Endothelial cell of umbilical vein (primary cell): Measurements from ENCODE around the gene CDK12. TPM values are rescaled to one million over a fixed set of nuclear protein-coding genes. Genes with fewer than 3 reads are reported as not detected.

Experiments
- BruUV-seq: library from RNA; stranded (reverse); fragments of 400-500 nt; replicated peaks from 2 replicates; lab custom pipeline; 2021; lab: Mats Ljungman, UMichigan
- CTCF ChIA-PET: fragments of 300-600, 350-600 bp; sonication (Branson Sonifier 250); formaldehyde crosslinking; loops from one replicate; lab custom pipeline; 2021; ENCODE audit warnings: antibody characterized with exemption, inconsistent platforms; lab: Charles Lee
- POLR2A ChIA-PET: fragments of 300-600, 350-600 bp; sonication (Branson Sonifier 250); formaldehyde crosslinking; loops from one replicate; lab custom pipeline; 2021; ENCODE audit warnings: antibody characterized with exemption, inconsistent platforms; lab: Charles Lee
- DNase-seq: peaks from one replicate; pipeline ENCODE4 v3.0.0-alpha.2; 2011; ENCODE audit warnings: low read depth, low spot score
- FAIRE-seq: peaks from 2 replicates; lab custom pipeline; 2011; peaks lifted over from hg19 to GRCh38; lab: Jason Lieb, UNC
- H2AFZ ChIP-seq: 2 replicates; pipeline ENCODE4 v1.6.0; 2012; ENCODE audit warnings: low read depth, low read length, control low read depth, inconsistent platforms
- H3K27ac ChIP-seq: 2 replicates; pipeline ENCODE4 v1.5.1; 2011; ENCODE audit warnings: low read depth, mild to moderate bottlenecking, control low read depth, low read length, moderate library complexity; ENCODE audit not compliant: insufficient read depth
- H3K27me3 ChIP-seq, 2 experiments: 2 replicates each; pipeline versions ENCODE4 v1.6.0 to v1.6.1; 2011; ENCODE audit warnings: low read length in 2 of 2, mixed read lengths in 1 of 2; ENCODE audit not compliant: control insufficient read depth in 2 of 2, insufficient read depth in 2 of 2
- H3K36me3 ChIP-seq, 2 experiments: 2 replicates in 1 of 2; 3 replicates in 1 of 2; pipeline ENCODE4 v1.5.1; 2011; ENCODE audit warnings: low read length in 2 of 2, mild to moderate bottlenecking in 1 of 2, moderate library complexity in 1 of 2; ENCODE audit not compliant: control insufficient read depth in 2 of 2, insufficient read depth in 2 of 2; ENCODE audit errors: extremely low read depth in 1 of 2
- H3K4me1 ChIP-seq: 3 replicates; pipeline ENCODE4 v1.5.1; 2011; ENCODE audit warnings: mild to moderate bottlenecking, low read length; ENCODE audit not compliant: control insufficient read depth, insufficient read depth; ENCODE audit errors: extremely low read depth
- H3K4me2 ChIP-seq: 2 replicates; pipeline ENCODE4 v1.6.1; 2011; ENCODE audit warnings: low read length, control low read depth, mixed read lengths; ENCODE audit not compliant: insufficient read depth
- H3K4me3 ChIP-seq, 3 experiments: fragments of 200-600 bp in 1 of 3; sonication (generic), shearing (Covaris generic) in 1 of 3; replicated peaks in 1 of 3; 2 replicates each; pipeline ENCODE4 v1.5.1; 2011 to 2016; ENCODE audit warnings: control low read depth in 3 of 3, low read length in 3 of 3, mild to moderate bottlenecking in 2 of 3, inconsistent platforms in 1 of 3, low read depth in 1 of 3, moderate library complexity in 1 of 3; ENCODE audit not compliant: insufficient read depth in 1 of 3
- H3K79me2 ChIP-seq: 2 replicates; pipeline ENCODE4 v1.6.0; 2012; ENCODE audit warnings: low read length, inconsistent platforms; ENCODE audit not compliant: control insufficient read depth, insufficient read depth
- H3K9ac ChIP-seq: replicated peaks from 2 replicates; pipeline ENCODE3; 2011; ENCODE audit warnings: low read length, control low read depth; ENCODE audit not compliant: insufficient read depth; ENCODE audit errors: extremely low read depth
- H3K9me1 ChIP-seq: replicated peaks from 3 replicates; pipeline ENCODE4 v1.6.0; 2011; ENCODE audit warnings: mild to moderate bottlenecking, low read length; ENCODE audit not compliant: control insufficient read depth, insufficient read depth; ENCODE audit errors: extremely low read depth
- H3K9me3 ChIP-seq: replicated peaks from 2 replicates; pipeline ENCODE4 v1.5.1; 2012; ENCODE audit warnings: low read length, inconsistent platforms; ENCODE audit not compliant: control insufficient read depth, insufficient read depth
- H4K20me1 ChIP-seq: replicated peaks from 2 replicates; pipeline ENCODE3; 2011; ENCODE audit warnings: mild to moderate bottlenecking, low read length; ENCODE audit not compliant: control insufficient read depth, insufficient read depth; ENCODE audit errors: extremely low read depth
- EZH2 ChIP-seq: IDR thresholded peaks from 2 replicates; pipeline ENCODE4 v1.6.1; 2012; ENCODE audit warnings: borderline replicate concordance, low read depth, mild to moderate bottlenecking, moderate library complexity, low read length, inconsistent platforms; ENCODE audit not compliant: severe bottlenecking
- JUN ChIP-seq: IDR thresholded peaks from 2 replicates; pipeline ENCODE4 v1.6.1; 2011; ENCODE audit warnings: borderline replicate concordance, low read depth; ENCODE audit not compliant: insufficient read length, insufficient read depth
- MYC ChIP-seq: IDR thresholded peaks from one replicate; pipeline ENCODE4 v1.6.1; 2011; ENCODE audit warnings: mild to moderate bottlenecking, low read depth, low read length
- POLR2A ChIP-seq: IDR thresholded peaks from 2 replicates; pipeline ENCODE4 v1.6.1; 2012; ENCODE audit warnings: low read depth, mild to moderate bottlenecking, control low read depth, low read length
- dilution Hi-C: fragments of 300-500 bp; cut with MboI; formaldehyde crosslinking; loops from one replicate; pipeline ENCODE4 v1.15.0; 2019; ENCODE audit warnings: low sequenced_read_pairs; ENCODE audit not compliant: extremely low pct_ligation_motif_present
- intact Hi-C: fragments of 100-400 bp; cut with micrococcal nuclease; formaldehyde crosslinking; loops from one replicate; pipeline ENCODE4 v1.10.0; 2022
- polyA plus RNA-seq, 4 experiments: library from polyadenylated mRNA; depleted of rRNA in 3 of 4; stranded (reverse) in 3 of 4; unstranded in 1 of 4; fragments of >200 nt; gene quantifications; 2 replicates each; pipeline versions ENCODE4 v1.2.1 to v1.2.3, GENCODE V29; 2011 to 2012; ENCODE audit warnings: missing spikeins in 1 of 4
- total RNA-seq: library from RNA; stranded (reverse); gene quantifications from 2 replicates; pipeline ENCODE4 v1.2.3, GENCODE V29; 2021
- TF ChIP-seq, protein P1 (sequence below), 2 donors: IDR thresholded peaks; 1 replicate in 1 of 2; 2 replicates in 1 of 2; pipeline ENCODE4 v1.5.1; 2011; ENCODE audit warnings: low read length in 2 of 2, mild to moderate bottlenecking in 2 of 2, moderate library complexity in 2 of 2, control low read depth in 1 of 2, inconsistent platforms in 1 of 2, low read depth in 1 of 2; ENCODE audit not compliant: insufficient read depth in 1 of 2; ENCODE audit errors: extremely low read depth in 1 of 2
- TF ChIP-seq, protein P2 (sequence below): IDR thresholded peaks from 2 replicates; pipeline ENCODE4 v1.6.1; 2011; ENCODE audit not compliant: insufficient read depth, insufficient read length

The CDK12 gene
- total and polyA plus RNA-seq, 2 donors (not counting 3 experiments of a cell fraction or from before 2014, with no cell fraction given) = 14.2 to 55.4 TPM

DNA sequence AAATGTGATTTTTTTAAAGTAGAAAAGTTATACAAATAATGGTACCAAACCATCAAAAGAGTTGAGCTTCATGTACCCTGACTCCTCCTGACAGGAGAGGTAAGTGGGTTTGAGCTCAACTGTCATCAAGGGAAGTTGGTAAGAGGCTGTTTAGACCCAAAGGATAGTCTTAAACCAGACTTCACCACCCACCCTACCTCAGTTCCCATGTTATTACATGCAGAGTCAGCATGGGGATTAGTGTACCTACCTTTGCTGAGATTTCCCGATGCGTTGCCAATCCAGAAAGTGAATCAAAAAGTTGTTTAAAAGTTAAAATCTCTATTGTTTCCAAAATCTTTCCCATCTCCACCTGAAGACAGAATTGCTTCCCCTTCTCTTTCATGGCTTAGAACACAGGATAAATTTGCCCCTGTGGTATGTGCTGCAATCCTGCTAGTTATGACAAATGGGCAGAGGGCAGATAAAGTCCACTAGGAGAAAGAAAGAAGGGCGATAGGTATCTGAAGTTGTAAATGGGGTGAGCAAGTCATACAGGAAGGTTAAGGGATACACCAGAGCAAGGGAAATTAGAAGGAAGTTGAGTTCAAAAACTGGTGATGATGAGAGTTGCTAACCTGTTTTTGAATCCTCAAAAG lies 73.6 kb downstream of the CDK12 start:
- Histone ChIP-seq H4K20me1 (no peaks in the 10 kb centered on the region), H3K79me2 (no peaks in the 10 kb centered on the region), H3K4me3 (no peak overlapping the region), H3K4me2 (no peak overlapping the region), H3K9ac (no peak overlapping the region), H3K36me3 (peaks cover 5 to 11% of the 10 kb centered on the region in 2 experiments), H3K27ac (no peak overlapping the region), H2AFZ (no peak overlapping the region), H3K27me3 (no peaks in the 10 kb centered on the region), H3K4me1 (peaks cover 8% of the 10 kb centered on the region), H3K9me3 (no peaks in the 10 kb centered on the region), H3K9me1 (no peaks in the 10 kb centered on the region)
- dilution Hi-C loops = no loop called here
- DNase-seq = no peak
- no TSS peak for BruUV-seq
- ChIA-PET CTCF (interaction anchor here (3.5 to 4.1 kb wide), 2 partner anchors 9 to 13 kb away, joined by 11 to 26 read pairs; no protein-coding TSS in a partner anchor), POLR2A (no interaction called here)
- no peak for FAIRE-seq
- TF ChIP-seq EZH2 (no peak), POLR2A (no peak), JUN (no peak), MYC (no peak)
- TF ChIP-seq, protein P1, sequence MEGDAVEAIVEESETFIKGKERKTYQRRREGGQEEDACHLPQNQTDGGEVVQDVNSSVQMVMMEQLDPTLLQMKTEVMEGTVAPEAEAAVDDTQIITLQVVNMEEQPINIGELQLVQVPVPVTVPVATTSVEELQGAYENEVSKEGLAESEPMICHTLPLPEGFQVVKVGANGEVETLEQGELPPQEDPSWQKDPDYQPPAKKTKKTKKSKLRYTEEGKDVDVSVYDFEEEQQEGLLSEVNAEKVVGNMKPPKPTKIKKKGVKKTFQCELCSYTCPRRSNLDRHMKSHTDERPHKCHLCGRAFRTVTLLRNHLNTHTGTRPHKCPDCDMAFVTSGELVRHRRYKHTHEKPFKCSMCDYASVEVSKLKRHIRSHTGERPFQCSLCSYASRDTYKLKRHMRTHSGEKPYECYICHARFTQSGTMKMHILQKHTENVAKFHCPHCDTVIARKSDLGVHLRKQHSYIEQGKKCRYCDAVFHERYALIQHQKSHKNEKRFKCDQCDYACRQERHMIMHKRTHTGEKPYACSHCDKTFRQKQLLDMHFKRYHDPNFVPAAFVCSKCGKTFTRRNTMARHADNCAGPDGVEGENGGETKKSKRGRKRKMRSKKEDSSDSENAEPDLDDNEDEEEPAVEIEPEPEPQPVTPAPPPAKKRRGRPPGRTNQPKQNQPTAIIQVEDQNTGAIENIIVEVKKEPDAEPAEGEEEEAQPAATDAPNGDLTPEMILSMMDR (IDR thresholded peaks at IDR 0.05; ENCODE audit: extremely low read depth in 1 of 2, insufficient read depth in 1 of 2, low read depth in 1 of 2, low read length in 2 of 2) = no peak
- TF ChIP-seq, protein P2, sequence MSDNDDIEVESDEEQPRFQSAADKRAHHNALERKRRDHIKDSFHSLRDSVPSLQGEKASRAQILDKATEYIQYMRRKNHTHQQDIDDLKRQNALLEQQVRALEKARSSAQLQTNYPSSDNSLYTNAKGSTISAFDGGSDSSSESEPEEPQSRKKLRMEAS = no peak
- intact Hi-C loops = no loop called here
